CD4-positive, alpha-beta memory T cell (primary cell): ENCODE data around the gene SUGP2. TPM values are rescaled to one million over a fixed set of nuclear protein-coding genes. Genes with fewer than 3 reads are reported as not detected.
A peak's percentile ranks its signal among the peaks of the same experiment; 100 is the strongest.

Experiments used
- CTCF ChIA-PET: fragments of 350-600 bp; sonication (Branson Sonifier 250); formaldehyde crosslinking; loops from one replicate; lab custom pipeline; 2021; ENCODE audit warnings: inconsistent platforms; ENCODE audit not compliant: partially characterized antibody; lab: Charles Lee
- POLR2A ChIA-PET: fragments of 350-600 bp; sonication (Branson Sonifier 250); formaldehyde crosslinking; loops from one replicate; lab custom pipeline; 2021; ENCODE audit not compliant: partially characterized antibody; lab: Charles Lee
- DNase-seq, 5 donors: peaks; one replicate each; pipeline versions ENCODE4 v3.0.0 to v3.0.0-alpha.2; 2020 to 2022; ENCODE audit warnings: mixed read lengths in 1 of 5
- H3K27ac ChIP-seq: one replicate; pipeline ENCODE4 v1.7.0; 2013; ENCODE audit warnings: low read depth, low read length
- H3K27me3 ChIP-seq: 2 replicates; pipeline ENCODE4 v1.7.0; 2013; ENCODE audit warnings: mild to moderate bottlenecking, low read length, moderate library complexity; ENCODE audit not compliant: insufficient read depth
- H3K36me3 ChIP-seq: 2 replicates; pipeline ENCODE4 v1.7.0; 2013; ENCODE audit warnings: mild to moderate bottlenecking, low read length, moderate library complexity; ENCODE audit not compliant: insufficient read depth
- H3K4me1 ChIP-seq: 2 replicates; pipeline ENCODE4 v1.7.0; 2013; ENCODE audit warnings: mild to moderate bottlenecking, low read length, moderate library complexity; ENCODE audit not compliant: insufficient read depth
- H3K4me3 ChIP-seq, 2 donors: one replicate each; pipeline ENCODE4 v1.7.0; 2013; ENCODE audit warnings: low read length in 2 of 2, mild to moderate bottlenecking in 1 of 2
- H3K9me3 ChIP-seq, 2 donors: one replicate each; pipeline ENCODE4 v1.7.0; 2013; ENCODE audit warnings: low read length in 2 of 2, control low read depth in 1 of 2; ENCODE audit not compliant: control insufficient read depth in 1 of 2
- H3K27ac Mint-ChIP-seq, 7 donors: one replicate each; pipeline ENCODE4 v1.8.0; 2020 to 2021; ENCODE audit warnings: mixed read lengths in 7 of 7, mild to moderate bottlenecking in 6 of 7, inconsistent platforms in 3 of 7, moderate library complexity in 3 of 7
- H3K27me3 Mint-ChIP-seq, 2 donors: one replicate each; pipeline ENCODE4 v1.8.0; 2020 to 2021; ENCODE audit warnings: mixed read lengths in 2 of 2
- H3K36me3 Mint-ChIP-seq, 2 donors: one replicate each; pipeline ENCODE4 v1.8.0; 2020 to 2021; ENCODE audit warnings: mixed read lengths in 2 of 2, inconsistent platforms in 1 of 2, mild to moderate bottlenecking in 1 of 2
- H3K4me1 Mint-ChIP-seq, 4 donors: one replicate each; pipeline ENCODE4 v1.8.0; 2020 to 2021; ENCODE audit warnings: mixed read lengths in 4 of 4, mild to moderate bottlenecking in 1 of 4
- H3K4me3 Mint-ChIP-seq, 8 donors: one replicate each; pipeline ENCODE4 v1.8.0; 2020 to 2021; ENCODE audit warnings: mixed read lengths in 8 of 8, mild to moderate bottlenecking in 7 of 8, moderate library complexity in 6 of 8, inconsistent platforms in 3 of 8
- H3K9me3 Mint-ChIP-seq, 8 donors: one replicate each; pipeline ENCODE4 v1.8.0; 2020 to 2021; ENCODE audit warnings: mixed read lengths in 8 of 8, mild to moderate bottlenecking in 5 of 8, inconsistent platforms in 3 of 8, moderate library complexity in 1 of 8
- intact Hi-C: fragments of 100-400 bp; cut with micrococcal nuclease; formaldehyde crosslinking; loops from one replicate; pipeline ENCODE4 v1.15.1; 2023
- polyA plus RNA-seq, 2 donors: library from polyadenylated mRNA; unstranded; fragments of 300-500 nt; fragmentation: Illumina TruSeq; gene quantifications; one replicate each; pipeline ENCODE4 v1.2.3, GENCODE V29; 2021
- total RNA-seq, 2 experiments: library from RNA; stranded (reverse); gene quantifications; one replicate each; pipeline ENCODE4 v1.2.3, GENCODE V29; 2021

SUGP2 gene
- total and polyA plus RNA-seq, 4 experiments from 2014 or later = 3.9 to 113 (median 59.6) TPM

DNA sequence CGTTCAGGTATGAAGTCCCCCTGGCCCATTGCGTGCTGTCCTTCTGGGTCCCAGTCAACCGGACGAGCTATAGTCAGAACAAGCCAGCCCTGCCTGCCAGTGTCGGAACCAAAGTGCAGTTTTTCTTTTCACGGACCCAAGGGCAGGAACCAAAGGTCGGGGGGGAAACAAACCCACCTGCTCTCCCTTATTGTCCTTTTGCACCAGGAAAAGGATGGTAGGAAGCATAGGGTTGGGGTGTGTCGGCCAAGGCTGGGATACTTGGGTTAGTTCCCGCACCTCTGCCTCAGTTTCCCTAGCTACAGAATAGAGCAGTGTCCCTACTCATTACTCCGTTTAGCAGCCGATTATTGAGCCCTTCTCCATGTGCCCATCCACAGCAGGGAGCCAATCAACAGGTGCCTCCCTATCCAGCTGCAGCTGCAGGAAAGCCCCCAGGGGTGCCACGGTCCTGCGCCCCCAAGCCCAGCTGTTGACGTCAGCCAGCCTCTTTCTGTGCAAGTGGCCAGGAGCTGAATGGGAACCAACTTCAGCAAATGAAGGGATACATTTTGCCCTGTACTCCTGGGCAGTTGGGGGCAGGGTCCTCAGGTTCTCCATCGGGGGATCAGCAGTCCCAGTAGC lies 21.1 kb upstream of the SUGP2 start:
- Histone ChIP-seq H3K27me3 (no peaks in the 10 kb centered on the region), H3K4me1 (no peaks in the 10 kb centered on the region), H3K9me3 (no peaks in the 10 kb centered on the region), H3K27ac (no peak overlapping the region), H3K36me3 (peaks cover 29% of the 10 kb centered on the region), H3K4me3 (no peak overlapping the region)
- ChIA-PET CTCF (interaction anchor here (0.6 to 7.3 kb wide), 15 partner anchors 9 to 1870 kb away, joined by 3 to 60 read pairs (median 4); no protein-coding TSS in a partner anchor), POLR2A (interaction anchor here (1.9 kb wide), 1 partner anchor 9 kb away, joined by 7 read pairs; the partner anchor contains the start of gene SLC25A42)
- Mint-ChIP-seq H3K27me3 (no peaks in the 10 kb centered on the region), H3K36me3 (peaks cover 9 to 24% of the 10 kb centered on the region in 2 donors), H3K9me3 (no peaks in the 10 kb centered on the region), H3K4me1 (no peaks in the 10 kb centered on the region), H3K4me3 (no peak overlapping the region), H3K27ac (no peak overlapping the region)
- intact Hi-C loops = no loop called here
- no peak for DNase-seq

DNA sequence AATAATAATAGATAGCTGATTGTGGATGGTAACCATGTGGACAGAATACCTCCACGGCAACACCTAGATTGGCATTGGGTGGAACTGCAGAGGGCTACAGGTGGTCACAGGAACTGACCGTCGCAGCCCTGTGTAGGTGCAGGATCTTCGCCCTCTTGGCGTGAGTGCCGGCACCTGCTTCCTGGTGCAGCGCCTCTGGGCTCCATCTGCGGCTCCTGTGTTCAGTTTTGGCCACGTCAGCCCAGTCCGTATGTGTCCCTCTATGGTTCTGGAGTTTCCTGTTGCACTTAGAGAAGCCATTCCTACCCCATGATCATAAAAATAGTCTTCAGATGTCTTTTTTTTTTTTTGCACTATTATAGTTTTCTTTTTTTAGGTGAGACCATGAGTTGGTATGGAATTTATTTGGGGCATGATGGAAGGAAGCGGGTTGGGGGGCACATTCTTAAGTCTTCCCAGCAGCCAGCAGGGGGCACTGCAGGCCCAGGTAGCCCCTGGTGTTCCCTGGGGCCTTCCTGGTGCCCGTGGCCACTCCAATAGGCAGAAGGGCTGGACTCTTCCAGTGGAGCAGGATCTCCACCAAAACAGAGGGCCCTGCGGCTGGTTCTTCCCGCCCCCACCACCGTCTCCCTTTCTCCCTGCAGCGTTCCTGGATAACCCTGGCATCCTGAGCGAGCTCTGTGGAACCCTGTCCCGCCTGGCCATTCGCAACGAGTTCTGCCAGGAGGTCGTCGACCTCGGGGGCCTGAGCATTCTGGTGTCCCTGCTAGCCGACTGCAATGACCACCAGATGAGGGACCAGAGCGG lies 20.4 kb upstream of the SUGP2 start:
- CTCF ChIA-PET = interaction anchor here (0.6 to 7.3 kb wide), 20 partner anchors 9 to 1869 kb away, joined by 3 to 60 read pairs (median 4); partner anchors contain the start of gene MEF2B
- no peak overlapping the region for H3K27ac Mint-ChIP-seq

DNA sequence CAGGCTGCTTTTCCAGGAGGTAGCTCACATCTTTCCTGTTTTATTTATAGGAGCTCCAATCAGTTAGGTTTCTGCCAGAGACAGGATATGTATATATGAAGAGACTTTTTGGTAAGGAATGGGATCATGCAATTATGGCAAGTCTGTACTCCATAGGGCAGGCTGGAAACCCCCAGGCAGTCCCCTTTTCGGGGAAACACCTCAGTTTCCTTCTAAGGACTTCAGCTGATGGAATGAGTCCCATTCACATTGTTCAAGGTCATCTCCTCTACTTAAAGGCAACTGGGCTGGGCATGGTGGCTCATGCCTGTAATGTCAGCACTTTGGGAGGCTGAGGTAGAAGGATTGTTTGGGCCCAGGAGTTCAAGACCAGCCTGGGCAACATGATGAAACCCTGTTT lies 19.6 kb upstream of the SUGP2 start:
- H3K27me3 Mint-ChIP-seq = no peaks in the 10 kb centered on the region
- H3K9me3 Mint-ChIP-seq = no peaks in the 10 kb centered on the region
- intact Hi-C loops = loop anchor here (1.0 kb wide), 2 partner anchors 57 to 86 kb away; no protein-coding TSS in a partner anchor
- Histone ChIP-seq H3K27me3 (no peaks in the 10 kb centered on the region), H3K36me3 (peaks cover 29% of the 10 kb centered on the region), H3K9me3 (no peaks in the 10 kb centered on the region), H3K4me1 (no peaks in the 10 kb centered on the region), H3K27ac (no peak overlapping the region), H3K4me3 (no peak overlapping the region)
- POLR2A ChIA-PET = no interaction called here
- H3K4me1 Mint-ChIP-seq = no peaks in the 10 kb centered on the region
- DNase-seq = no peak
- CTCF ChIA-PET = interaction anchor here (1.3 to 7.3 kb wide), 9 partner anchors 12 to 122 kb away, joined by 3 to 60 read pairs (median 6); partner anchors contain the start of gene MEF2B
- no peak overlapping the region for H3K4me3 Mint-ChIP-seq
- peaks cover 7 to 25% of the 10 kb centered on the region in 2 donors for H3K36me3 Mint-ChIP-seq
- peak overlapping the region in 1 of 7 donors; percentile 24 for H3K27ac Mint-ChIP-seq

More for the DNA sequence above, 20.4 kb upstream of the SUGP2 start:
- Histone ChIP-seq H3K4me3 (no peak overlapping the region), H3K9me3 (no peaks in the 10 kb centered on the region), H3K27me3 (no peaks in the 10 kb centered on the region), H3K4me1 (no peaks in the 10 kb centered on the region), H3K36me3 (peaks cover 29% of the 10 kb centered on the region), H3K27ac (no peak overlapping the region)
- no peaks in the 10 kb centered on the region for H3K27me3 Mint-ChIP-seq
- H3K9me3 Mint-ChIP-seq = no peaks in the 10 kb centered on the region
- intact Hi-C loops = loop anchor here (1.0 kb wide), 2 partner anchors 57 to 86 kb away; no protein-coding TSS in a partner anchor
- POLR2A ChIA-PET = interaction anchor here (1.9 kb wide), 1 partner anchor 10 kb away, joined by 7 read pairs; the partner anchor contains the start of gene SLC25A42
- H3K4me3 Mint-ChIP-seq = no peak overlapping the region
- H3K36me3 Mint-ChIP-seq = peaks cover 7 to 27% of the 10 kb centered on the region in 2 donors
- no peaks in the 10 kb centered on the region for H3K4me1 Mint-ChIP-seq
- DNase-seq = peak; percentile 54 to 65 (median 57)

DNA sequence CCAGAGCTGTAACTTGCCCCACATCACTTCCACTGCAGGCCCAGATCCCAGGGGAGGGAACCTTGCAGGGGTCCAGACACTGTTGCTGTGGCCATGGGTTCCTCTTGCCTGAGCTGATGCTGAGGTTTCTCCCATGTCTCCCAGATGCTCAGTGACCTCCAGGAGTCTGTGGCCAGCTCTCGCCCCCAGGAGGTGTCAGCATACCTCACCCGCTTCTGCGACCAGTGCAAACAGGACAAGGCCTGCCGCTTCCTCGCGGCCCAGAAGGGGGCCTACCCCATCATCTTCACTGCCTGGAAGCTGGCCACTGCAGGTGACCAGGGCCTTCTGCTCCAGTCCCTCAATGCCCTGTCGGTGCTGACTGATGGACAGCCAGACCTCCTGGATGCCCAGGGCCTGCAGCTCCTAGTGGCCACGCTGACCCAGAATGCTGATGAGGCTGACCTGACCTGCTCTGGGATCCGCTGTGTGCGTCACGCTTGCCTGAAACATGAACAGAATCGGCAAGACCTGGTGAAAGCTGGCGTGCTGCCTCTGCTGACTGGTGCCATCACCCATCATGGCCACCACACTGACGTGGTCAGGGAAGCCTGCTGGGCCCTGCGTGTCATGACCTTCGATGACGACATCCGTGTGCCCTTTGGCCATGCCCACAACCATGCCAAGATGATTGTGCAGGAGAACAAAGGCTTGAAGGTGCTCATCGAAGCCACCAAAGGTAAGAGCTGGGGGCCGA lies 18.3 kb upstream of the SUGP2 start:
- Mint-ChIP-seq H3K27ac (no peak overlapping the region), H3K36me3 (peaks cover 12 to 28% of the 10 kb centered on the region in 2 donors), H3K4me1 (peaks cover 0 to 2% (median 0%) of the 10 kb centered on the region in 4 donors), H3K9me3 (no peaks in the 10 kb centered on the region), H3K27me3 (no peaks in the 10 kb centered on the region), H3K4me3 (no peak overlapping the region)
- DNase-seq = no peak
- Histone ChIP-seq H3K27me3 (no peaks in the 10 kb centered on the region), H3K4me3 (no peak overlapping the region), H3K36me3 (peaks cover 29% of the 10 kb centered on the region), H3K9me3 (no peaks in the 10 kb centered on the region), H3K4me1 (no peaks in the 10 kb centered on the region), H3K27ac (no peak overlapping the region)
- ChIA-PET CTCF (interaction anchor here (0.9 to 7.3 kb wide), 6 partner anchors 10 to 123 kb away, joined by 3 to 60 read pairs (median 8); no protein-coding TSS in a partner anchor), POLR2A (interaction anchor here (0.6 kb wide), 1 partner anchor 51 kb away, joined by 3 read pairs; no protein-coding TSS in a partner anchor)
- intact Hi-C loops = no loop called here

DNA sequence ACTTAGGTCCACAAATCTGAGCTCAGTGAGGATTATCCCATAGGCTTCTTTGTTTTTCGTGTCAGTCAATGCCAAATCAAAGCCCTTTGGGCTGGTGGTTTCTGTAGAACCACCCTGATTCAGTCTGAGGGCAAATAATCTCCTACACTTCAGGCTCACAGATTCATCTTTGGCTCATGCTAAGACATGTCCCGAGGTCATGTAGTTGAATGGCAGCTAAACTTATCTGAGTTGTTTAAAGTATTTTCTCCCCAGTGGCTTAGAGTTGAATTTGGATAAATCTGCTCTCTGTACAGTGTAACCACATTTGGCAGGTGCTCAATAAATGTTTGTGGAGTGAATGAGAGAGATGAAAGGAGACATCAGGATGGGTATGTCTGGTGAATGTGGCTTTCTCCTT lies 17.4 kb upstream of the SUGP2 start:
- intact Hi-C loops = no loop called here
- DNase-seq = no peak
- Mint-ChIP-seq H3K9me3 (no peaks in the 10 kb centered on the region), H3K4me3 (no peak overlapping the region), H3K36me3 (peaks cover 9 to 30% of the 10 kb centered on the region in 2 donors), H3K27me3 (no peaks in the 10 kb centered on the region), H3K4me1 (peaks cover 0 to 2% (median 0%) of the 10 kb centered on the region in 4 donors), H3K27ac (peak overlapping the region in 1 of 7 donors; percentile 16)
- H3K36me3 ChIP-seq = peaks cover 29% of the 10 kb centered on the region
- POLR2A ChIA-PET = interaction anchor here (0.6 kb wide), 1 partner anchor 50 kb away, joined by 3 read pairs; no protein-coding TSS in a partner anchor
- H3K4me3 ChIP-seq = no peak overlapping the region
- no peaks in the 10 kb centered on the region for H3K4me1 ChIP-seq
- H3K27ac ChIP-seq = no peak overlapping the region
- CTCF ChIA-PET = interaction anchor here (0.9 to 7.3 kb wide), 3 partner anchors 65 to 95 kb away, joined by 3 to 60 read pairs (median 34); no protein-coding TSS in a partner anchor
- no peaks in the 10 kb centered on the region for H3K9me3 ChIP-seq
- H3K27me3 ChIP-seq = no peaks in the 10 kb centered on the region

DNA sequence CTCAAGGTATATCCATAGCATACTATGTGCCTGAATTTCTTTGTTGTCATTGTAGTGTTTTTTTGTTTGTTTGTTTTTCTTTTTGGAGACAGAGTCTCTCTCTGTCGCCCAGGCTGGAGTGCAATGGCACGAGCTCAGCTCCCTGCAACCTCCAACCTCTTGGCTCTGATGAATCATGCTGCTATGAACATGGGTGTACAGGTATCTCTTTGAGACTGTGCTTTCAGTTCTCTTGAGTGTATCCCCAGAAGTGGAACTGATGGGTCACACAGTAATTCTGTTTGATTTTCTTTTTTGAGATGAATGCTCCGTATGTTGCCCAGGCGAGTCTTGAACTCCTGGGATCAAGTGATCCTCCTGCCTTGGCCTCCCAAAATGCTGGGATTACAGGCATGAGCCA lies 16.8 kb upstream of the SUGP2 start:
- Histone ChIP-seq H3K27ac (no peak overlapping the region), H3K27me3 (no peaks in the 10 kb centered on the region), H3K4me1 (no peaks in the 10 kb centered on the region), H3K9me3 (no peaks in the 10 kb centered on the region), H3K36me3 (peaks cover 25% of the 10 kb centered on the region), H3K4me3 (no peak overlapping the region)
- H3K9me3 Mint-ChIP-seq = no peaks in the 10 kb centered on the region
- no peaks in the 10 kb centered on the region for H3K27me3 Mint-ChIP-seq
- peaks cover 12 to 31% of the 10 kb centered on the region in 2 donors for H3K36me3 Mint-ChIP-seq
- no peak overlapping the region for H3K4me3 Mint-ChIP-seq
- peaks cover 0 to 2% (median 0%) of the 10 kb centered on the region in 4 donors for H3K4me1 Mint-ChIP-seq
- no peak for DNase-seq
- POLR2A ChIA-PET = no interaction called here
- CTCF ChIA-PET = interaction anchor here (5.6 to 7.3 kb wide), 2 partner anchors 66 to 91 kb away, joined by 34 to 60 read pairs; no protein-coding TSS in a partner anchor
- intact Hi-C loops = no loop called here
- no peak overlapping the region for H3K27ac Mint-ChIP-seq
